Stimulated activated CD8-positive, alpha-beta memory T cell treated with anti-CD3 and anti-CD28 coated beads, Interleukin-15, amount 100 ng/mL, for 4 hours (primary cell): Measurements from ENCODE around the gene C16orf82.
"Not testable (repeated sequence)": the region's sequence is repeated elsewhere in the genome, so short reads cannot be mapped to it uniquely, and the experiment has no call there.

Experiments used
- DNase-seq, 2 donors: peaks; one replicate each; pipeline ENCODE4 v3.0.0-alpha.2; 2020; ENCODE audit warnings: low read depth in 2 of 2

C16orf82 gene

GRCh38 chr16:27066668-27067537 lies at the start of gene C16orf82:
Gene C16orf82, plus strand, starts transcription at chr16:27066927.
- no peak for DNase-seq

GRCh38 chr16:27020031-27020430 lies 46.7 kb upstream of the C16orf82 start:
- DNase-seq = no peak

GRCh38 chr16:27024010-27024409 lies 42.7 kb upstream of the C16orf82 start:
- no peak for DNase-seq

GRCh38 chr16:27025581-27025980 lies 41.1 kb upstream of the C16orf82 start:
- no peak for DNase-seq

GRCh38 chr16:27027971-27028370 lies 38.8 kb upstream of the C16orf82 start:
- DNase-seq = no peak

GRCh38 chr16:27028591-27029110 lies 38.1 kb upstream of the C16orf82 start:
- no peak for DNase-seq

GRCh38 chr16:27029525-27029924 lies 37.2 kb upstream of the C16orf82 start:
- no peak for DNase-seq

- no peak for DNase-seq
These were observed 33.3 kb upstream of the C16orf82 start for GRCh38 chr16:27033281-27033979.

GRCh38 chr16:27040732-27041131 lies 26.0 kb upstream of the C16orf82 start:
- DNase-seq = no peak

GRCh38 chr16:27046958-27047518 lies 19.7 kb upstream of the C16orf82 start:
- DNase-seq = no peak

GRCh38 chr16:27048316-27048715 lies 18.4 kb upstream of the C16orf82 start:
- DNase-seq = no peak

- no peak for DNase-seq
These were observed 17.6 kb upstream of the C16orf82 start for GRCh38 chr16:27049117-27049516.

- no peak for DNase-seq
These were observed 14.7 kb upstream of the C16orf82 start for GRCh38 chr16:27052007-27052406.

GRCh38 chr16:27053996-27054395 lies 12.7 kb upstream of the C16orf82 start:
- DNase-seq = no peak

- no peak for DNase-seq
These were observed 8.4 kb upstream of the C16orf82 start for GRCh38 chr16:27058299-27058698.

GRCh38 chr16:27070776-27071175 lies 4.0 kb downstream of the C16orf82 start:
- DNase-seq = no peak

- DNase-seq = no peak
These were observed 7.0 kb downstream of the C16orf82 start for GRCh38 chr16:27073733-27074132.

- no peak for DNase-seq
These were observed 14.2 kb downstream of the C16orf82 start for GRCh38 chr16:27080895-27081294.

- DNase-seq = no peak
These were observed 17.1 kb downstream of the C16orf82 start for GRCh38 chr16:27083861-27084261.

GRCh38 chr16:27084307-27085028 lies 17.7 kb downstream of the C16orf82 start:
- no peak for DNase-seq

GRCh38 chr16:27085182-27085581 lies 18.5 kb downstream of the C16orf82 start:
- DNase-seq = no peak

GRCh38 chr16:27086031-27086430 lies 19.3 kb downstream of the C16orf82 start:
- DNase-seq = not testable (repeated sequence)
